GM18502 (cell line): ENCODE data around the gene PXDN.

Source experiments
- ATAC-seq: cut with Tn5 transposase; IDR thresholded peaks from one replicate; pipeline ENCODE4 v1.9.1; 2021; ENCODE audit warnings: mild to moderate bottlenecking; ENCODE audit not compliant: unreplicated experiment, poor library complexity

PXDN gene

GRCh38 chr2:1605102-1606045, 138.9 kb downstream of the PXDN start:
- ATAC-seq: peak; percentile 64

GRCh38 chr2:1603521-1603920, 140.8 kb downstream of the PXDN start:
- no peak for ATAC-seq

GRCh38 chr2:1603059-1603458, 141.3 kb downstream of the PXDN start:
- no peak for ATAC-seq

- no peak for ATAC-seq
These were observed 141.9 kb downstream of the PXDN start for GRCh38 chr2:1602278-1603010.

GRCh38 chr2:1601471-1602277, 142.6 kb downstream of the PXDN start:
- ATAC-seq: no peak

GRCh38 chr2:1601067-1601412, 143.3 kb downstream of the PXDN start:
- ATAC-seq: no peak

- no peak for ATAC-seq
These were observed 143.9 kb downstream of the PXDN start for GRCh38 chr2:1600191-1601066.

- ATAC-seq: no peak
These were observed 144.8 kb downstream of the PXDN start for GRCh38 chr2:1599301-1600085.

- ATAC-seq: no peak
These were observed 145.5 kb downstream of the PXDN start for GRCh38 chr2:1598800-1599199.

- no peak for ATAC-seq
These were observed 146.1 kb downstream of the PXDN start for GRCh38 chr2:1598041-1598710.

GRCh38 chr2:1595274-1595673, 149.0 kb downstream of the PXDN start:
- no peak for ATAC-seq

- no peak for ATAC-seq
These were observed 149.7 kb downstream of the PXDN start for GRCh38 chr2:1594373-1595171.

- ATAC-seq: no peak
These were observed 150.3 kb downstream of the PXDN start for GRCh38 chr2:1594123-1594372.

- ATAC-seq: no peak
These were observed 150.8 kb downstream of the PXDN start for GRCh38 chr2:1593371-1594122.

GRCh38 chr2:1591978-1592907, 152.1 kb downstream of the PXDN start:
- no peak for ATAC-seq

GRCh38 chr2:1591461-1591770, 152.9 kb downstream of the PXDN start:
- no peak for ATAC-seq
